Right lobe of liver (tissue), 6 donors: ENCODE data around the gene ANP32B. TPM values are rescaled to one million over a fixed set of nuclear protein-coding genes. Genes with fewer than 3 reads are reported as not detected.

Experiments
- ATAC-seq, 4 donors: fragments of 200-7000 bp; cut with Tn5 transposase; one replicate each; pipeline ENCODE4 v1.9.1; 2020; ENCODE audit warnings: mild to moderate bottlenecking in 4 of 4, moderate library complexity in 4 of 4
- DNase-seq, 3 donors: peaks; one replicate each; pipeline ENCODE4 v3.0.0-alpha.2; 2020
- H3K27ac ChIP-seq, 3 donors: fragments of 200-600 bp; one replicate each; pipeline ENCODE4 v1.8.0; 2022
- H3K27me3 ChIP-seq, 2 donors: fragments of 200-600 bp; one replicate each; pipeline ENCODE4 v1.8.0; 2022
- H3K36me3 ChIP-seq, 4 donors: fragments of 200-600 bp; sonication (generic) in 1 of 4; one replicate each; pipeline versions ENCODE4 v1.5.1 to v1.8.0; 2017 to 2022; ENCODE audit warnings: control low read depth in 1 of 4
- H3K4me1 ChIP-seq, 4 donors: fragments of 200-600 bp; sonication (generic) in 1 of 4; one replicate each; pipeline versions ENCODE4 v1.5.1 to v1.8.0; 2017 to 2022; ENCODE audit warnings: control low read depth in 1 of 4
- H3K4me3 ChIP-seq, 3 donors: fragments of 200-600 bp; one replicate each; pipeline ENCODE4 v1.8.0; 2022
- H3K9me3 ChIP-seq, 4 donors: fragments of 200-600 bp; sonication (generic) in 1 of 4; one replicate each; pipeline versions ENCODE4 v1.5.1 to v1.8.0; 2017 to 2022; ENCODE audit warnings: control low read depth in 1 of 4
- CTCF ChIP-seq, 4 donors: fragments of 200-600 bp in 3 of 4; fragments of 450-650 bp in 1 of 4; IDR thresholded peaks; one replicate each; pipeline versions ENCODE4 v1.5.1 to v1.8.0; 2016 to 2022; ENCODE audit warnings: antibody characterized with exemption in 4 of 4, mild to moderate bottlenecking in 2 of 4
- POLR2A ChIP-seq: fragments of 450-650 bp; IDR thresholded peaks from one replicate; pipeline ENCODE4 v1.6.1; 2017; ENCODE audit warnings: antibody characterized with exemption, mild to moderate bottlenecking
- WGBS: methylation state at CpG from one replicate; pipeline ENCODE4 v1.1.6; 2018; ENCODE audit warnings: low coverage, low lambda C conversion rate; ENCODE audit not compliant: insufficient coverage; ENCODE audit errors: missing lambda C conversion rate; 5-methylcytosine and 5-hydroxymethylcytosine counted together
- intact Hi-C, 2 donors: fragments of 100-400 bp; cut with DNase I; formaldehyde crosslinking; loops; one replicate each; pipeline versions ENCODE4 v1.11.2 to v1.14.1; 2022
- total RNA-seq, 6 experiments: library from RNA; depleted of rRNA in 2 of 6; stranded (reverse); fragments of >200 nt in 2 of 6; fragmentation: NEBNext Ultra II Directional in 3 of 6; extraction: Animal tissue kit (Norgen Biotek cat#: 25700) in 3 of 6; gene quantifications; one replicate each; pipeline versions ENCODE4 v1.1.0 to v1.2.4, GENCODE V29; 2016 to 2023
- donor health status: DM: no; HTN: yes; CAD: no.
- donor health status: DM: no; HTN: no; CAD: no.
- donor health status: DM: no; HTN: no; CAD: no.
- donor health status: DM: no; HTN: yes; CAD: no.
- donor health status: DM: no; HTN: yes; CAD: no.

ANP32B gene
- total RNA-seq, 6 experiments from 2014 or later: 8.2 to 38.0 (median 30.6) TPM

- Histone ChIP-seq H3K27me3 (no peaks in the 10 kb centered on the region), H3K27ac (no peak overlapping the region), H3K4me3 (no peak overlapping the region), H3K9me3 (no peaks in the 10 kb centered on the region), H3K4me1 (peaks cover 0 to 8% (median 0%) of the 10 kb centered on the region in 4 donors), H3K36me3 (peaks cover 5 to 27% (median 8%) of the 10 kb centered on the region in 4 donors)
- ATAC-seq (peak; percentile 38 to 96 (median 52)), DNase-seq (peak in 2 of 3 donors; percentile 65 to 70)
- TF ChIP-seq CTCF (IDR thresholded peaks at IDR 0.05) (no peak), POLR2A (no peak)
- intact Hi-C loops: no loop called here
- WGBS: 69% methylated on average over 8 of the region's 8 CpGs
Measured at GRCh38 chr9:98021306-98022040, 38.3 kb downstream of the ANP32B start.

GRCh38 chr9:98022447-98022846 is 39.3 kb downstream of the ANP32B start:
- Histone ChIP-seq H3K36me3 (peaks cover 0 to 20% (median 4%) of the 10 kb centered on the region in 4 donors), H3K9me3 (no peaks in the 10 kb centered on the region), H3K27ac (no peak overlapping the region), H3K4me3 (no peak overlapping the region), H3K4me1 (peaks cover 0 to 8% (median 0%) of the 10 kb centered on the region in 4 donors), H3K27me3 (no peaks in the 10 kb centered on the region)
- intact Hi-C loops: no loop called here
- DNase-seq (no peak), ATAC-seq (no peak)
- 80% methylated on average over 5 of the region's 8 CpGs for WGBS
- no peak for TF ChIP-seq CTCF (IDR thresholded peaks at IDR 0.05)

- TF ChIP-seq POLR2A: no peak
- TF ChIP-seq CTCF (IDR thresholded peaks at IDR 0.05): no peak
- DNase-seq (no peak), ATAC-seq (no peak)
- no peaks in the 10 kb centered on the region for H3K27me3 ChIP-seq
- H3K36me3 ChIP-seq: peaks cover 0 to 5% (median 0%) of the 10 kb centered on the region in 4 donors
- peaks cover 0 to 8% (median 0%) of the 10 kb centered on the region in 4 donors for H3K4me1 ChIP-seq
- WGBS: no CpG with 5 or more reads among the region's 1 CpG
- intact Hi-C loops: no loop called here
- H3K27ac ChIP-seq: no peak overlapping the region
- H3K4me3 ChIP-seq: no peak overlapping the region
- no peaks in the 10 kb centered on the region for H3K9me3 ChIP-seq
Measured at GRCh38 chr9:98024702-98025101, 41.6 kb downstream of the ANP32B start.

- H3K27me3 ChIP-seq: no peaks in the 10 kb centered on the region
- no peak overlapping the region for H3K4me3 ChIP-seq
- no peaks in the 10 kb centered on the region for H3K36me3 ChIP-seq
- DNase-seq (no peak), ATAC-seq (no peak)
- no peaks in the 10 kb centered on the region for H3K4me1 ChIP-seq
- intact Hi-C loops: loop anchor here in 1 of 2 donors (10.0 kb wide), 1 partner anchor 106 kb away; the partner anchor contains the start of gene TRMO
- no peak overlapping the region for H3K27ac ChIP-seq
- no peaks in the 10 kb centered on the region for H3K9me3 ChIP-seq
- no peak for TF ChIP-seq POLR2A
- TF ChIP-seq CTCF (IDR thresholded peaks at IDR 0.05): no peak
Measured at GRCh38 chr9:98031169-98031568, 48.0 kb downstream of the ANP32B start.
